Heart left ventricle (tissue), 16 donors: Measurements from ENCODE around the gene DNAH14. TPM values are rescaled to one million over a fixed set of nuclear protein-coding genes. Genes with fewer than 3 reads are reported as not detected.
"Not testable (repeated sequence)": the region's sequence is repeated elsewhere in the genome, so short reads cannot be mapped to it uniquely, and the experiment has no call there.

Experiments
- ATAC-seq, 4 donors: fragments of 200-7000 bp; cut with Tn5 transposase; one replicate each; pipeline ENCODE4 v1.9.1; 2020 to 2022; ENCODE audit warnings: moderate library complexity in 4 of 4, mild to moderate bottlenecking in 3 of 4, moderate number of reproducible peaks in 1 of 4
- DNase-seq, 5 donors: peaks; one replicate each; pipeline ENCODE4 v3.0.0-alpha.2; 2020
- H3K27ac ChIP-seq, 12 donors: fragments of 200-600 bp; sonication (generic) in 4 of 12; one replicate each; pipeline versions ENCODE4 v1.5.0 to v1.8.0; 2016 to 2022; ENCODE audit warnings: mild to moderate bottlenecking in 2 of 12
- H3K27me3 ChIP-seq, 9 donors: fragments of 200-600 bp; sonication (generic) in 2 of 9; one replicate each; pipeline versions ENCODE4 v1.5.1 to v1.8.0; 2016 to 2022; ENCODE audit warnings: mild to moderate bottlenecking in 3 of 9
- H3K36me3 ChIP-seq, 9 donors: fragments of 200-600 bp; sonication (generic) in 2 of 9; one replicate each; pipeline versions ENCODE4 v1.5.0 to v1.8.0; 2018 to 2022; ENCODE audit warnings: mild to moderate bottlenecking in 2 of 9
- H3K4me1 ChIP-seq, 12 donors: fragments of 200-600 bp; sonication (generic) in 4 of 12; one replicate each; pipeline versions ENCODE4 v1.5.0 to v1.8.0; 2016 to 2022; ENCODE audit warnings: mild to moderate bottlenecking in 3 of 12
- H3K4me3 ChIP-seq, 12 donors: fragments of 200-600 bp; sonication (generic) in 4 of 12; one replicate each; pipeline versions ENCODE4 v1.5.0 to v1.8.0; 2017 to 2022; ENCODE audit warnings: mild to moderate bottlenecking in 9 of 12, moderate library complexity in 4 of 12
- H3K9me3 ChIP-seq, 12 donors: fragments of 200-600 bp; sonication (generic) in 4 of 12; one replicate each; pipeline versions ENCODE4 v1.5.0 to v1.8.0; 2016 to 2022; ENCODE audit warnings: mild to moderate bottlenecking in 1 of 12
- CTCF ChIP-seq, 12 donors: fragments of 200-600 bp; sonication (generic) in 4 of 12; IDR thresholded peaks; one replicate each; pipeline versions ENCODE4 v1.5.0 to v1.8.0; 2018 to 2022; ENCODE audit warnings: antibody characterized with exemption in 12 of 12, mild to moderate bottlenecking in 5 of 12
- POLR2A ChIP-seq, 2 donors: fragments of 450-650 bp; IDR thresholded peaks; one replicate each; pipeline ENCODE4 v1.6.1; 2017; ENCODE audit warnings: antibody characterized with exemption in 2 of 2, mild to moderate bottlenecking in 2 of 2, moderate library complexity in 2 of 2
- WGBS, 4 donors: extraction: QIAGEN DNeasy Blood & Tissue Kit in 2 of 4; methylation state at CpG; one replicate each; pipeline versions ENCODE4 v1.1.5 to v1.1.7; 2013 to 2018; 5-methylcytosine and 5-hydroxymethylcytosine counted together
- intact Hi-C, 10 donors: fragments of 100-400 bp; cut with DNase I; formaldehyde crosslinking; loops; one replicate each; pipeline versions ENCODE4 v1.11.1 to v1.14.2; 2022
- polyA plus RNA-seq, 2 donors: library from polyadenylated mRNA; stranded (reverse); fragments of 200-250 nt; gene quantifications; one replicate each; pipeline ENCODE4 v1.2.3, GENCODE V29; 2013
- total RNA-seq, 9 donors: library from RNA; depleted of rRNA in 2 of 9; stranded (reverse); fragments of >200 nt in 2 of 9; fragmentation: NEBNext Ultra II Directional in 3 of 9; extraction: Animal tissue kit (Norgen Biotek cat#: 25700) in 3 of 9; gene quantifications; one replicate each; pipeline versions ENCODE4 v1.1.0 to v1.2.4, GENCODE V29; 2016 to 2023
- donor health status: ischemic (EF 13 %, LVEDD 7.1; RV severe dilation, severe dysfunction).
- donor health status: healthy with polysubstance abuse.
- donor health status: DM: no; HTN: yes; CAD: no.
- donor health status: DM: no; HTN: no; CAD: no.
- donor health status: ischemic (EF 25% LVEDD 6.9; RV normal size, moderate dysfunction).
- donor health status: ischemic (EF 25% LVEDD 5.7; RV mildly dilated, moderate dysfunction).
- donor health status: healthy.
- donor health status: DM: yes; HTN: yes; CAD: no.
- donor health status: ischemic (EF 35%, LVEDD 5.7; RV mildly dilated, moderate dysfunction).
- donor health status: nonischemic (EF 11% LVEDD 7.7; RV severe dilation, severe dysfunction).
- donor health status: DM: yes; HTN: yes; CAD: no.
- donor health status: PGD.
- donor health status: ischemic (EF 29% LVEDD 5.4; RV normal size, mild dysfunction).
- donor health status: nonischemic (EF 23%, LVEDD 6.1; RV moderate dilation, normal function).

DNAH14 gene
- total and polyA plus RNA-seq, 11 donors: 0.24 to 6.8 (median 2.8) TPM

- H3K4me1 ChIP-seq: no peaks in the 10 kb centered on the region
- no peak for ATAC-seq
- DNase-seq: no peak
- H3K4me3 ChIP-seq: no peak overlapping the region
- H3K9me3 ChIP-seq: peaks cover 0 to 5% (median 0%) of the 10 kb centered on the region in 12 donors
- WGBS, 4 donors: 75 to 89% (median 85%) methylated on average over 2 of the region's 2 CpGs
- H3K27ac ChIP-seq: no peak overlapping the region
- intact Hi-C loops: no loop called here
- no peaks in the 10 kb centered on the region for H3K36me3 ChIP-seq
- TF ChIP-seq POLR2A (IDR thresholded peaks at IDR 0.05) (no peak), CTCF (IDR thresholded peaks at IDR 0.05) (no peak)
- H3K27me3 ChIP-seq: no peaks in the 10 kb centered on the region
These were observed 296.2 kb downstream of the DNAH14 start for GRCh38 chr1:225225681-225226080.

GRCh38 chr1:225228871-225229303 is 299.4 kb downstream of the DNAH14 start:
- ATAC-seq: no peak
- no peak overlapping the region for H3K27ac ChIP-seq
- no peaks in the 10 kb centered on the region for H3K36me3 ChIP-seq
- H3K4me3 ChIP-seq: no peak overlapping the region
- WGBS, 4 donors: 76 to 84% (median 81%) methylated on average over 8 of the region's 8 CpGs
- H3K27me3 ChIP-seq: no peaks in the 10 kb centered on the region
- H3K4me1 ChIP-seq: no peaks in the 10 kb centered on the region
- intact Hi-C loops: no loop called here
- peaks cover 0 to 7% (median 1%) of the 10 kb centered on the region in 12 donors for H3K9me3 ChIP-seq
- no peak for DNase-seq
- no peak for TF ChIP-seq CTCF (IDR thresholded peaks at IDR 0.05)
- TF ChIP-seq POLR2A (IDR thresholded peaks at IDR 0.05): no peak

DNA sequence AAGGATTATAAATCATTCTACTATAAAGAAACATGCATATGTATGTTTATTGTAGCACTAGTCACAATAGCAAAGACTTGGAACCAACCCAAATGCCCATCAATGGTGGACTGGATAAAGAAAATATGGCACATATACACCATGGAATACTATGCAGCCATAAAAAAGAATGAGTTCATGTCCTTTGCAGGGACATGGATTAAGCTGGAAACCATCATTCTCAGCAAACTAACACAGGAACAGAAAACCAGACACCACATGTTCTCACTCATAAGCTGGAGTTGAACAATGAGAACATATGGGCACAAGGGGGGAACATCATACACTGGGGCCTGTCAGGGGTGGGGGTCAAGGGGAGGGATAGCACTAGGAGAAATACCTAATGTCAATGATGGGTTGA is 300.0 kb downstream of the DNAH14 start:
- H3K27me3 ChIP-seq, DNase-seq, ATAC-seq, H3K27ac ChIP-seq, H3K4me1 ChIP-seq, intact Hi-C loops, H3K36me3 ChIP-seq, H3K4me3 ChIP-seq: not testable (repeated sequence)
- peaks cover 0 to 12% (median 3%) of the 10 kb centered on the region in 12 donors for H3K9me3 ChIP-seq

DNA sequence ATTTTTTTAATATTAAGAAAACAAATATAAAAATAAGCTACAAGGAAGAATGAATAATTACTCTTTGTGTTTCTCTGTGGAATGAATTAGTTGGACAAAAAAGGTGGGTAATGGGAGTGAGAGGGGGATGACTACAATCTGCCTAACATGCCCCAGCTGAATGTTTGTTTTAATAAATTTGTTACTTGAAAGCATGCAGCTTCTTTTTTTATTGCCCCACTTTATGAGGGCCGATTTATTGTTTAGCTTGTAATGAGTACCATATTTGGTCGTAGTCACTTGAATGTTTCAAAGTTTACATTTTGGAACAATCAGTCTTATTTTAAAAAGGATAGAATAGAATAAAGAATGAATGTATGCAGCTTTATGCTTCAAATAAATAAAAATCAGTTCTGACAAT is 301.0 kb downstream of the DNAH14 start:
- H3K4me1 ChIP-seq: no peaks in the 10 kb centered on the region
- no peak for ATAC-seq
- no peak for DNase-seq
- no peak overlapping the region for H3K4me3 ChIP-seq
- H3K36me3 ChIP-seq: no peaks in the 10 kb centered on the region
- 58 to 84% (median 61%) methylated on average over 2 of the region's 2 CpGs for WGBS, 4 donors
- intact Hi-C loops: no loop called here
- TF ChIP-seq CTCF (IDR thresholded peaks at IDR 0.05): no peak
- H3K27me3 ChIP-seq: no peaks in the 10 kb centered on the region
- H3K9me3 ChIP-seq: peaks cover 0 to 14% (median 3%) of the 10 kb centered on the region in 12 donors
- H3K27ac ChIP-seq: no peak overlapping the region

DNA sequence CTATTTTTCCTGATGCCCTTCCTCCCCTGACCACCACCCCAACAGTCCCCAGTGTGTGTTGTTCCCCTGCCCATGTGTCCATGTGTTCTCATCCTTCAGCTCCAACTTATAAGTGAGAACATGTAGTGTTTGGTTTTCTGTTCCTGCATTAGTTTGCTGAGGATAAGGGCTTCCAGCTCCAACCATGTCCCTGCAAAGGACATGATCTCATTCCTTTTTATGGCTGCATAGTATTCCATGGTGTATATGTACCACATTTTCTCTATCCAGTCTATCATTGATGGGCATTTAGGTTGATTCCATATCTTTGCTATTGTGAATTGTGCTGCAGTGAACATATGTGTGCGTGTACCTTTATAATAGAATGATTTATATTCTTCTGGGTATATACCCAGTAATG is 303.5 kb downstream of the DNAH14 start:
- intact Hi-C loops, H3K4me3 ChIP-seq, ATAC-seq, H3K4me1 ChIP-seq, DNase-seq, H3K27ac ChIP-seq, H3K36me3 ChIP-seq, H3K27me3 ChIP-seq: not testable (repeated sequence)
- H3K9me3 ChIP-seq: peaks cover 0 to 14% (median 7%) of the 10 kb centered on the region in 12 donors
- WGBS, 4 donors: 38 to 96% (median 73%) methylated on average over 1 of the region's 1 CpG
